Measurements from ENCODE around the gene CHRNA9. TPM values are rescaled to one million over a fixed set of nuclear protein-coding genes. Genes with fewer than 3 reads are reported as not detected.
"Not testable (repeated sequence)": the region's sequence is repeated elsewhere in the genome, so short reads cannot be mapped to it uniquely, and the experiment has no call there.

Gene CHRNA9
- total and polyA plus RNA-seq, 2 of the 4 experiments (the other 2 are of a cell fraction) = not detected

DNA sequence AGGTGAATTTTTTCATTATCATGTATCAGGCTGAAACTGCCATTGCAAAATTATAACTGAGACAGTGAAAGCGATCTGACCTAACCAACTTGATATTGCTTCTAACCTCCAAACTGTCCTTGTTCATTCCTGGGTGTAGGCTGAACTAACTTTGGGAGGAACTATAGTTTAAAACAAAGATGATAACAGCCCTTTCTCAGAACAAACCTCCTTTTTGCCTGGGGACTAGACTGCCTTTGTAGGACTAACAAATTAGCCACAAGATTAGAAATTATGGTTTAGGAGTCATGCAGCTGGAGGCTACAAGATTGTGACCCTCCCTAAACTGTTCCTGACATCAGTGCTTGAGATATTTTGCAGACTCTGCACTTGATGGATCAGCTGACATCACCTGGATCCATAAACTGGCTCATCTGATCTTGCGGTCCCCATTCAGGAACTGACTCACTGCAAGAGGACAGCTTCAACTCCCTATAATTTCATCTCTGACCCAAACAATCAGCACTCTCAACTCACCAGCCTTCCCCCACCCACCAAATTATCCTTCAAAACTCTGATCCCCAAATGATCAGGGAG lies 44.4 kb upstream of the CHRNA9 start:
- H3K79me1 ChIP-seq (ENCODE audit: low read depth in 1 of 2, low read length in 2 of 2); H2BK15ac ChIP-seq (ENCODE audit: low read depth, low read length); H3K9me3 ChIP-seq (ENCODE audit: control insufficient read depth, insufficient read depth, low read length); H4K8ac ChIP-seq (ENCODE audit: low read depth in 2 of 2, low read length in 2 of 2); H3K4ac ChIP-seq (ENCODE audit: low read depth, low read length); H4K91ac ChIP-seq (ENCODE audit: insufficient read depth, low read depth, low read length); H3K4me1 ChIP-seq (ENCODE audit: control insufficient read depth, insufficient read depth, low read length); H3K27me3 ChIP-seq (ENCODE audit: control insufficient read depth, insufficient read depth, low read length); H3K14ac ChIP-seq (replicated peaks; ENCODE audit: low read depth, low read length); H2BK120ac ChIP-seq (ENCODE audit: low read depth, low read length); DNase-seq; in situ Hi-C loops (cut with MboI; ENCODE audit: low sequenced_read_pairs); CTCF ChIA-PET; H3K4me2 ChIP-seq (ENCODE audit: low read depth, low read length); H2AFZ ChIP-seq (replicated peaks; ENCODE audit: low read length, poor library complexity); H3K27ac ChIP-seq (ENCODE audit: insufficient read depth, low read length); H4K5ac ChIP-seq (ENCODE audit: low read depth, low read length); ATAC-seq (ENCODE audit: low read depth); H2BK20ac ChIP-seq (ENCODE audit: low read depth, low read length); H4K20me1 ChIP-seq (ENCODE audit: insufficient read depth, low read length); H2BK5ac ChIP-seq (ENCODE audit: low read depth, low read length, poor library complexity, severe bottlenecking); H3K9ac ChIP-seq (ENCODE audit: low read depth, low read length); H3K9me1 ChIP-seq (ENCODE audit: insufficient read depth, low read length); H3K56ac ChIP-seq (ENCODE audit: extremely low read depth, insufficient read depth, low read length); POLR2A ChIA-PET (ENCODE audit: unreplicated experiment); intact Hi-C loops (cut with micrococcal nuclease); H2AK9ac ChIP-seq (replicated peaks; ENCODE audit: low read depth, low read length, poor library complexity); H3K18ac ChIP-seq (ENCODE audit: low read depth, low read length); H3K36me3 ChIP-seq (ENCODE audit: control insufficient read depth, insufficient read depth, low read length); dilution Hi-C loops (cut with HindIII; ENCODE audit: low sequenced_read_pairs, unreplicated experiment); H3K4me3 ChIP-seq (ENCODE audit: insufficient read depth, low read depth, low read length); H2AK5ac ChIP-seq (ENCODE audit: low read depth, low read length); BruUV-seq (replicated peaks); H3K23ac ChIP-seq (ENCODE audit: low read depth, low read length): not testable (repeated sequence)
- WGBS, 2 experiments (ENCODE audit: extremely low coverage in 2 of 2, insufficient read length in 1 of 2) = 71% methylated on average over 1 of the region's 2 CpGs; no CpG with 5 or more reads in 1 of the 2 experiments

All from IMR-90 (cell line).